Ishikawa (cell line): ENCODE measurements around the gene OR5A1.

Experiments used
- CEBPB ChIP-seq: IDR thresholded peaks from 2 replicates; pipeline ENCODE4 v1.6.1; 2012
- EP300 ChIP-seq: IDR thresholded peaks from 2 replicates; pipeline ENCODE4 v1.6.1; 2012; ENCODE audit warnings: borderline replicate concordance
- FOXM1 ChIP-seq: IDR thresholded peaks from 2 replicates; pipeline ENCODE4 v1.6.1; 2012; ENCODE audit warnings: low read depth, borderline replicate concordance
- MAX ChIP-seq: IDR thresholded peaks from 2 replicates; pipeline ENCODE4 v1.6.1; 2012
- RAD21 ChIP-seq: IDR thresholded peaks from 2 replicates; pipeline ENCODE4 v1.6.1; 2012; ENCODE audit warnings: low read depth
- REST ChIP-seq: IDR thresholded peaks from 2 replicates; pipeline ENCODE4 v1.6.1; 2012; ENCODE audit warnings: low read depth, mild to moderate bottlenecking
- TAF1 ChIP-seq: IDR thresholded peaks from 2 replicates; pipeline ENCODE4 v1.6.1; 2012; ENCODE audit warnings: low read depth, mild to moderate bottlenecking
- USF1 ChIP-seq: IDR thresholded peaks from 2 replicates; pipeline ENCODE4 v1.6.1; 2012
- YY1 ChIP-seq: IDR thresholded peaks from 2 replicates; pipeline ENCODE4 v1.6.1; 2012; ENCODE audit warnings: low read depth

- TF ChIP-seq CEBPB = no peak
- TF ChIP-seq MAX = no peak
- no peak for TF ChIP-seq TAF1
- no peak for TF ChIP-seq USF1
- no peak for TF ChIP-seq RAD21
- no peak for TF ChIP-seq YY1
- no peak for TF ChIP-seq FOXM1
- no peak for TF ChIP-seq EP300
- no peak for TF ChIP-seq REST
These were observed 32.7 kb upstream of the OR5A1 start for GRCh38 chr11:59403546-59403945.
